ENCODE data around the gene XPNPEP1.

GRCh38 chr10:109920016-109920415 is 3.3 kb downstream of the XPNPEP1 start:
- TF ChIP-seq CTCF (IDR thresholded peaks at IDR 0.05) (no peak), POLR2A (IDR thresholded peaks at IDR 0.05) (no peak)

Data from lower leg skin (tissue), 3 donors.